Renal cortex interstitium (tissue), 15 donors: ENCODE data around the gene CSNK1D. TPM values are rescaled to one million over a fixed set of nuclear protein-coding genes. Genes with fewer than 3 reads are reported as not detected.

Experiments used
- DNase-seq, 11 donors: peaks; one replicate each; pipeline ENCODE4 v3.0.0-alpha.2; 2013; ENCODE audit warnings: low read depth in 9 of 11, low spot score in 4 of 11; ENCODE audit errors: extremely low read depth in 1 of 11
- long read RNA-seq, 16 experiments: transcript quantifications; one replicate each; lab custom pipeline, GENCODE V29; 2026
- polyA plus RNA-seq, 3 donors: library from polyadenylated mRNA; unstranded; fragments of 120-200 nt; gene quantifications; one replicate each; pipeline ENCODE4 v1.2.1, GENCODE V29; 2013; ENCODE audit not compliant: insufficient read length in 3 of 3

CSNK1D gene
- 100 to 1,000 TPM; 116 to 137 (median 127) TPM for polyA plus RNA-seq
- long read RNA-seq, donor 1, transcript CSNK1D-203 (10 exons, 2,047 nt) = major isoform, 6 of 51 reads
- long read RNA-seq, donor 1, partial matches to known transcripts = 37 of 51 reads
- long read RNA-seq, donor 1, other reads (novel, unspliced or antisense) = 0 of 51 reads
- long read RNA-seq, donor 2, transcript CSNK1D-203 (10 exons, 2,047 nt) = major isoform, 6 of 27 reads
- long read RNA-seq, donor 2, partial matches to known transcripts = 16 of 27 reads
- long read RNA-seq, donor 2, other reads (novel, unspliced or antisense) = 0 of 27 reads
- long read RNA-seq, donor 3, transcript CSNK1D-203 (10 exons, 2,047 nt) = major isoform, 7 of 30 reads
- long read RNA-seq, donor 3, partial matches to known transcripts = 14 of 30 reads
- long read RNA-seq, donor 3, other reads (novel, unspliced or antisense) = 0 of 30 reads
- long read RNA-seq, donor 4, transcript CSNK1D-203 (10 exons, 2,047 nt) = major isoform, 9 of 26 reads
- long read RNA-seq, donor 4, partial matches to known transcripts = 5 of 26 reads
- long read RNA-seq, donor 4, other reads (novel, unspliced or antisense) = 0 of 26 reads
- long read RNA-seq, donor 5 = 0 reads
- long read RNA-seq, donor 6, transcript CSNK1D-203 (10 exons, 2,047 nt) = major isoform, 10 of 14 reads
- long read RNA-seq, donor 6, partial matches to known transcripts = 0 of 14 reads
- long read RNA-seq, donor 6, other reads (novel, unspliced or antisense) = 0 of 14 reads
- long read RNA-seq, donor 7, transcript CSNK1D-203 (10 exons, 2,047 nt) = major isoform, 12 of 53 reads
- long read RNA-seq, donor 7, partial matches to known transcripts = 32 of 53 reads
- long read RNA-seq, donor 7, other reads (novel, unspliced or antisense) = 0 of 53 reads
- long read RNA-seq, donor 8 = 0 reads
- long read RNA-seq, donor 9, transcript CSNK1D-203 (10 exons, 2,047 nt) = major isoform, 12 of 35 reads
- long read RNA-seq, donor 9, partial matches to known transcripts = 15 of 35 reads
- long read RNA-seq, donor 9, other reads (novel, unspliced or antisense) = 0 of 35 reads
- long read RNA-seq, donor 10, transcript CSNK1D-203 (10 exons, 2,047 nt) = major isoform, 6 of 15 reads
- long read RNA-seq, donor 10, partial matches to known transcripts = 0 of 15 reads
- long read RNA-seq, donor 10, other reads (novel, unspliced or antisense) = 0 of 15 reads
- long read RNA-seq, donor 11, transcript CSNK1D-203 (10 exons, 2,047 nt) = major isoform, 6 of 14 reads
- long read RNA-seq, donor 11, partial matches to known transcripts = 0 of 14 reads
- long read RNA-seq, donor 11, other reads (novel, unspliced or antisense) = 0 of 14 reads
- long read RNA-seq, donor 12, transcript CSNK1D-203 (10 exons, 2,047 nt) = major isoform, 8 of 14 reads
- long read RNA-seq, donor 12, partial matches to known transcripts = 0 of 14 reads
- long read RNA-seq, donor 12, other reads (novel, unspliced or antisense) = 0 of 14 reads
- long read RNA-seq, donor 13 = 0 reads
- long read RNA-seq, donor 14, transcript CSNK1D-203 (10 exons, 2,047 nt) = major isoform, 10 of 21 reads
- long read RNA-seq, donor 14, partial matches to known transcripts = 0 of 21 reads
- long read RNA-seq, donor 14, other reads (novel, unspliced or antisense) = 0 of 21 reads
- long read RNA-seq, donor 15, transcript CSNK1D-203 (10 exons, 2,047 nt) = major isoform, 5 of 10 reads
- long read RNA-seq, donor 15, partial matches to known transcripts = 0 of 10 reads
- long read RNA-seq, donor 15, other reads (novel, unspliced or antisense) = 0 of 10 reads
- long read RNA-seq, donor 16, transcript CSNK1D-203 (10 exons, 2,047 nt) = major isoform, 17 of 71 reads
- long read RNA-seq, donor 16, transcript CSNK1D-202 (9 exons, 3,712 nt) = minor isoform, 5 of 71 reads
- long read RNA-seq, donor 16, transcript CSNK1D-211 (3 exons, 692 nt) = minor isoform, 6 of 71 reads
- long read RNA-seq, donor 16, partial matches to known transcripts = 33 of 71 reads
- long read RNA-seq, donor 16, other reads (novel, unspliced or antisense) = 0 of 71 reads

- DNase-seq = peak in 9 of 11 donors; percentile 70 to 90 (median 86)
These were observed at the start of gene CSNK1D for GRCh38 chr17:82273327-82274133. Gene CSNK1D (minus strand): TSS chr17:82273700. CDS start chr17:82273381, 319 bp downstream.

DNA sequence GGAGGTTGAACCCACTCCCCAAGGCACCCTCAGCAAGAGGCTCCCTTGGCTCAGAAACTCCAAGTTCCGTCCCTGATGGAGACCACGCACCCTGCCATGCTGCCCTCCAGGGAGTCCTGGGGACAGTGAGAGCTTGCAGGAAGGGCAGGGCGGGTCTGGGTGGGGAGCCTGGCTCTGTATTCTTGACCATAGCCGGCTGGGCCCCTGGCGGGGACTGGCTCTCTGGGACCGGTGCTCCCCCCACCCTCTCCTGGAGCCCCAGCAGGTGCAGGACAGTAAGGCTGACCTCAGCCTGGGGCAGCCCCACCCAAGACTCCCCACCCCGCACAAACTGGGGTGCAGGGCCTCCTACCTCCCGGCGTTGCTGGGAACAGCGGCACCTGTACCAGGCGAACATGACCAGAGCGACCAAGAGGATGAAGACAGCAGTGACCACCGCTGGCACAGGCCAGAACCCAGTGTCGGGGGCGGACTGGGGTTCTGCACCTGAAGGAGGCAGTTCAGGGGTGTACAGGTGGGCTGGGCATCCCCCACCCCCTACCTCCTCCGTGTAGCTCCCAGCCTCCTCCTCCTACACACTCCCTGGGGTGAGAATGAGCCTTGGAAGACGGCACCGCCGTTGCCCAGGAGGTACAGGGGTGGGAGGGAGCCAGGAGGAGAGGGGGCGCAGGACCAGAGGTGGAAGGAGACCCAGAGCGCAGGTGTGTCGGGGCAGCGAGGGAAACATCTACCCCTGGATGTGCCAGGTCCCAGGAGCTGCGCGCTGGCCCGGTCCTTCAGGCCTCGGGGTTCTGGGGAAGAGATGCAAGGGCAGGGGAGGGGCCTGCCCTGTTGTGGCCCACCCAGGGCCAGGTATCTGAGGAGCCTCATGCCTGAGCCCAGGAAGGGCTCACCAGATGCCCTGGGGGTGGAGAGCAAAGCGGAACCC lies 49.3 kb upstream of the CSNK1D start:
- DNase-seq = no peak

GRCh38 chr17:82321947-82322466 lies 48.5 kb upstream of the CSNK1D start:
- no peak for DNase-seq

- no peak for DNase-seq
These were observed 47.7 kb upstream of the CSNK1D start for GRCh38 chr17:82320956-82321927.

GRCh38 chr17:82320140-82320840 lies 46.8 kb upstream of the CSNK1D start:
- DNase-seq = no peak

DNA sequence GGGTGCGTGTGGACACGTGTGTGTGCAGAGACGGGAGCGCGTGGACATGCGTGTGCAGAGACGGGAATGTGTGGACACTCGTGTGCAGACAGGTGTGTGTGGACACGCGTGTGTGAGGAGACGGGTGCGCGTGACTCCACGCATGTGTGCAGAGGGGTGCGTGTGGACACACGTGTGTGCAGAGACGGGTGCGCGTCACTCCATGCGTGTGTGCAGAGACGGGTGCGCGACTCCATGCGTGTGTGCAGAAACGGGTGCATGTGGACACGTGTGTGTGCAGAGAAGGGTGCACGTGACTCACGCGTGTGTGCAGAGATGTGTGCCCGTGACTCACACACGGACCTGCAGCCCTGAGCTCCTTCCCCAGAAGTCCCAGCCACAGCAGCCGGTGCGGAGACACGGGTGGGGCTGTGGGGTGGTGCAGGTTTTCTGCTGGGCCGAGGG lies 46.1 kb upstream of the CSNK1D start:
- no peak for DNase-seq

DNA sequence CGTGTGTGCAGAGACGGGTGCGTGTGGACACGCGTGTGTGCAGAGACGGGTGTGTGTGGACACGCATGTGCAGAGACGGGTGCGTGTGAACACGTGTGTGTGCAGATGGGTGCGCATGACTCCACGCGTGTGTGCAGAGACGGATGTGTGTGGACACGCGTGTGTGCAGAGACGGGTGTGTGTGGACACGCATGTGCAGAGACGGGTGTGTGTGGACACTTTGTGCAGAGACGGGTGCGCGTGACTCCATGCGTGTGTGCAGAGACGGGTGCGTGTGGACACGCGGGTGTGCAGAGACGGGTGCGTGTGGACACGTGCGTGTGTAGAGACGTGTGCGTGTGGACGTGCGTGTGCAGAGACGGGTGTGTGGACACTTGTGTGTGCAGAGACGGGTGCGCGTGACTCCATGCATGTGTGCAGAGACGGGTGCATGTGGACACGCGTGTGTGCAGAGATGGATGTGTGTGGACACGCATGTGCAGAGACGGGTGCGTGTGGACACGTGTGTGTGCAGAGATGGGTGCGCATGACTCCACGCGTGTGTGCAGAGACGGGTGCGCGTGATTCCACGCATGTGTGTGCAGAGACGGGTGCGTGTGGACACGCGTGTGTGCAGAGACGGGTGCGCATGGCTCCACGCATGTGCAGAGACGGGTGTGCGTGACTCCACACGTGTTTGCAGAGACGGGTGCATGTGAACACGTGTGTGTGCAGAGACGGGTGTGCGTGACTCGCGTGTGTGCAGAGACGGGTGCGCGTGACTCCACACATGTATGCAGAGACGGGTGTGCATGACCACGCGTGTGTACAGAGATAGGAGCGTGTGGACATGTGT lies 45.5 kb upstream of the CSNK1D start:
- DNase-seq = no peak

DNA sequence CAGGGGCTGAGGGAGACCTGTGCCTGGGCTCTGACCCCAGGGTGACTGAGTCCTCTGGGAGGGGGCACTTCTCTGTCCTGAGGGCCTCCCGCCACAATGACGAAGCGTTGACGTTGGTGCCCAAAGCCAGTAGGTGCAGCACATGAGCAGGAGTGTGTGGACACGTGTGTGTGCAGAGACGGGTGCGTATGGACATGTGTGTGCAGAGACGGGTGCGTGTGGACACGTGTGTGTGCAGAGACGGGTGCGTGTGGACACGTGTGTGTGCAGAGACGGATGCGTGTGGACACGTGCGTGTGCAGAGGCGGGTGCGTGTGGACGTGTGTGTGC lies 44.6 kb upstream of the CSNK1D start:
- no peak for DNase-seq

GRCh38 chr17:82317394-82318168 lies 44.1 kb upstream of the CSNK1D start, which contains the start of gene CD7:
Gene CD7 (minus strand): TSS chr17:82317608. CDS start chr17:82317495, 113 bp downstream.
- no peak for DNase-seq

- no peak for DNase-seq
These were observed 43.3 kb upstream of the CSNK1D start for GRCh38 chr17:82316651-82317393.

DNA sequence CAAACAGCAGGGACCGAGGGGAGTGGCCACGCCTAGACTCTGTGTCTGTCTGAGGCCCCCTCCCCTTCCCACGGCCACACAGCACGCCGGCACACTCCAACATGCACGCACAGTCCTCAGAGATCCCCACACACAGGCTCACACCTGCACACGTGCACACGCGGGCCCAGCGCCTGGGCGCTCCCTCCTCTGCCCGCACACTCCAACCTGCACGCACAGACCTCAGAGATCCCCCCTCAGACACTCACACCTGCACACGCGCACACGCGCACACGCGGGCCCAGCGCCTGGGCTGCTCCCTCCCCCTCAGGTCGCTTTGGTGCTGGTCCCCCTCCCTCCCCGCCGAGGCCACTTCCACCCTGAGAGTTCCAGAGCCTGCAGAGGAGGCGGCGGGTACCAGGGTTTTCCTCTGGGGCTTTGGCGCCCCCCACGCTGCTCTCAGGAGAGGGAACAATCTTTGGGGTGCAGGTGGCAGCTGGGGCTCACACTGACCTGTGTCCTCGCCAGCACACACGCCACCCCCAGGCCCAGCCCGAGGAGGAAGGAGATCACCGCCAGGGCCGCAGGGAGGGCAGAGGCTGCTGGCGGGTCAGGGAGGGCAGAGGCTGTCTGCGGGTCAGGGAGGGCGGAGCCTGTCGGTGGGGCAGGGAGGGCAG lies 42.3 kb upstream of the CSNK1D start:
- no peak for DNase-seq
